Suprapubic skin (tissue), 3 donors: ENCODE data around the gene TUBA1C.

Experiments used
- POLR2A ChIP-seq, 2 donors: fragments of 450-650 bp; IDR thresholded peaks; one replicate each; pipeline ENCODE4 v1.6.1; 2017; ENCODE audit warnings: antibody characterized with exemption in 2 of 2, mild to moderate bottlenecking in 2 of 2, moderate library complexity in 2 of 2
- TF ChIP-seq, protein P1 (sequence below), 2 donors: fragments of 200-600 bp in 1 of 2; fragments of 450-650 bp in 1 of 2; sonication (generic) in 1 of 2; IDR thresholded peaks; one replicate each; pipeline ENCODE4 v1.5.1; 2016 to 2019; ENCODE audit warnings: antibody characterized with exemption in 2 of 2, mild to moderate bottlenecking in 1 of 2, moderate library complexity in 1 of 2

DNA sequence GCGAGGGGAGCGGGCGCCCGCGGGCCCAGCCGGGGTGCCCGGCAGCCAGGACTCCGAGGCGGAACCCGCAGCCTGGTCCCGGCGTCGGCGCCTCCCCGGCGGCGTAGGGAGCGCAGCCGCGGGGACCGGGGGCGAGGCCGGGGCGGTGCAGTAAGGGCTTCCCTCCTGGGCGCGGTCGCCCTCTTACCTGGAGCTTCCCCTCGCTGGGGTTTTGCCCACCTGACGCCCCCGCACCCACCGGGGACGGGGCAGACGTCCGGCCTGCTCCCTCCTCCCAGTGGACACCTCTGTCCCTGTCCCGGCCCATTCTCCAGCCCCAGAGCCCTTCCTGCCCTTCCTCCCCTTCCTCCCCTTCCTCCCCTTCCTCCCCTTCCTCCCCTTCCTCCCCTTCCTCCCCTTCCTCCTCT lies 413 bp upstream of the TUBA1C start:
- TF ChIP-seq, protein P1, sequence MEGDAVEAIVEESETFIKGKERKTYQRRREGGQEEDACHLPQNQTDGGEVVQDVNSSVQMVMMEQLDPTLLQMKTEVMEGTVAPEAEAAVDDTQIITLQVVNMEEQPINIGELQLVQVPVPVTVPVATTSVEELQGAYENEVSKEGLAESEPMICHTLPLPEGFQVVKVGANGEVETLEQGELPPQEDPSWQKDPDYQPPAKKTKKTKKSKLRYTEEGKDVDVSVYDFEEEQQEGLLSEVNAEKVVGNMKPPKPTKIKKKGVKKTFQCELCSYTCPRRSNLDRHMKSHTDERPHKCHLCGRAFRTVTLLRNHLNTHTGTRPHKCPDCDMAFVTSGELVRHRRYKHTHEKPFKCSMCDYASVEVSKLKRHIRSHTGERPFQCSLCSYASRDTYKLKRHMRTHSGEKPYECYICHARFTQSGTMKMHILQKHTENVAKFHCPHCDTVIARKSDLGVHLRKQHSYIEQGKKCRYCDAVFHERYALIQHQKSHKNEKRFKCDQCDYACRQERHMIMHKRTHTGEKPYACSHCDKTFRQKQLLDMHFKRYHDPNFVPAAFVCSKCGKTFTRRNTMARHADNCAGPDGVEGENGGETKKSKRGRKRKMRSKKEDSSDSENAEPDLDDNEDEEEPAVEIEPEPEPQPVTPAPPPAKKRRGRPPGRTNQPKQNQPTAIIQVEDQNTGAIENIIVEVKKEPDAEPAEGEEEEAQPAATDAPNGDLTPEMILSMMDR (IDR thresholded peaks at IDR 0.05), result no peak
- no peak for TF ChIP-seq POLR2A (IDR thresholded peaks at IDR 0.05)
